Loucy (cell line): ENCODE results near the gene CDH12.

Source experiments
- H2AFZ ChIP-seq: fragments of 200-600 bp; sonication (generic); 2 replicates; pipeline ENCODE4 v1.6.0; 2016; ENCODE audit warnings: antibody characterized with exemption, mild to moderate bottlenecking, low read length, moderate library complexity
- H3F3A ChIP-seq: fragments of 200-600 bp; 2 replicates; pipeline ENCODE4 v1.6.0; 2016; ENCODE audit warnings: antibody characterized with exemption, low read depth, mild to moderate bottlenecking
- H3K27me3 ChIP-seq: fragments of 200-600 bp; sonication (generic); 2 replicates; pipeline ENCODE4 v1.6.1; 2014; ENCODE audit warnings: low read length, mild to moderate bottlenecking; ENCODE audit not compliant: insufficient read depth, poor library complexity, severe bottlenecking
- H3K36me3 ChIP-seq: fragments of 200-600 bp; sonication (generic); 2 replicates; pipeline ENCODE4 v1.6.1; 2016; ENCODE audit warnings: low read length; ENCODE audit not compliant: insufficient read depth
- H3K4me1 ChIP-seq: fragments of 200-600 bp; sonication (generic); 2 replicates; pipeline ENCODE4 v1.5.1; 2014; ENCODE audit warnings: low read length, mild to moderate bottlenecking; ENCODE audit not compliant: insufficient read depth, poor library complexity, severe bottlenecking
- H3K4me2 ChIP-seq: fragments of 200-600 bp; sonication (generic); 2 replicates; pipeline ENCODE4 v1.6.0; 2014; ENCODE audit warnings: antibody characterized with exemption, low read length, low read depth, mild to moderate bottlenecking; ENCODE audit not compliant: poor library complexity, severe bottlenecking
- H3K4me3 ChIP-seq: fragments of 200-600 bp; sonication (generic); 2 replicates; pipeline ENCODE4 v1.5.1; 2014; ENCODE audit warnings: low read length, mild to moderate bottlenecking, mixed read lengths; ENCODE audit not compliant: poor library complexity, severe bottlenecking
- H3K79me2 ChIP-seq: fragments of 200-600 bp; sonication (generic); 2 replicates; pipeline ENCODE4 v1.6.1; 2014; ENCODE audit warnings: low read length; ENCODE audit not compliant: insufficient read depth
- H3K9ac ChIP-seq: fragments of 200-600 bp; sonication (generic); 2 replicates; pipeline ENCODE4 v1.6.0; 2014; ENCODE audit warnings: mild to moderate bottlenecking, low read depth, low read length, moderate library complexity; ENCODE audit not compliant: poor library complexity, severe bottlenecking
- H3K9me2 ChIP-seq: fragments of 200-600 bp; sonication (generic); replicated peaks from 2 replicates; pipeline ENCODE4 v1.6.1; 2016; ENCODE audit warnings: low read depth, low read length, mixed read lengths
- H3K9me3 ChIP-seq: fragments of 200-600 bp; sonication (generic); 2 replicates; pipeline ENCODE4 v1.6.1; 2014; ENCODE audit warnings: mild to moderate bottlenecking, antibody characterized with exemption, low read length, low read depth; ENCODE audit not compliant: insufficient read depth
- H4K20me1 ChIP-seq: fragments of 200-600 bp; sonication (generic); 2 replicates; pipeline ENCODE4 v1.6.0; 2014; ENCODE audit warnings: antibody characterized with exemption, low read length, mild to moderate bottlenecking; ENCODE audit not compliant: insufficient read depth, poor library complexity, severe bottlenecking
- CTCF ChIP-seq: fragments of 200-600 bp; sonication (generic); conservative IDR thresholded peaks from 2 replicates; pipeline ENCODE4 v1.5.1; 2014; ENCODE audit warnings: mild to moderate bottlenecking, antibody characterized with exemption, low read length
- EZH2phosphoT487 ChIP-seq: fragments of 200-600 bp; IDR thresholded peaks from 2 replicates; pipeline ENCODE4 v1.6.1; 2018; ENCODE audit warnings: antibody characterized with exemption, mild to moderate bottlenecking, moderate library complexity, borderline replicate concordance

CDH12 gene

DNA sequence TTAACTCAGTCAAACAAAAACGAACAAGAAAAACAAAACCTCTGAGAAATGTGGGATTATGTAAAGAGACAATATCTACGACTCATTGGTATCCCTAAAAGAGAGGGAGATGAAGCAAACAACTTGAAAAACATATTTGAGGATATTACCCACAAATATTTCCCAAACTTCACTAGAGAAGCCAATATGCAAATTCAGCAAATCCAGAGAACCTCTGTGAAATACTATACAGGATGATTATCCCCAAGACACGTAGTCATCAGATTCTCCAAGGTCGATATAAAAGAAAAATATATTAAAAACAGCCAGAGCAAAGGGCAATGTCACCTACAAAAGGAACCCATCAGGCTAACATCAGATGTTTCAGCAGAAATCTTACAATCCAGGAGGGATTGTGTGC, 226.1 kb downstream of the CDH12 start:
- Histone ChIP-seq H4K20me1 (no peaks in the 10 kb centered on the region), H3K9me3 (no peaks in the 10 kb centered on the region)

GRCh38 chr5:22625451-22625850, 227.7 kb downstream of the CDH12 start:
- TF ChIP-seq CTCF (no peak), EZH2phosphoT487 (no peak)
- H4K20me1 ChIP-seq, result no peaks in the 10 kb centered on the region

More for the DNA sequence above, 226.1 kb downstream of the CDH12 start:
- no peak overlapping the region for H3K4me3 ChIP-seq
- no peaks in the 10 kb centered on the region for H3K36me3 ChIP-seq
- TF ChIP-seq CTCF, result no peak
- no peak overlapping the region for H3K4me2 ChIP-seq
- no peaks in the 10 kb centered on the region for H3K4me1 ChIP-seq
- H3F3A ChIP-seq, result no peaks in the 10 kb centered on the region
- H3K79me2 ChIP-seq, result no peaks in the 10 kb centered on the region
- no peak overlapping the region for H3K9ac ChIP-seq
- no peaks in the 10 kb centered on the region for H3K9me2 ChIP-seq
- no peak overlapping the region for H2AFZ ChIP-seq
- H3K27me3 ChIP-seq, result no peaks in the 10 kb centered on the region

DNA sequence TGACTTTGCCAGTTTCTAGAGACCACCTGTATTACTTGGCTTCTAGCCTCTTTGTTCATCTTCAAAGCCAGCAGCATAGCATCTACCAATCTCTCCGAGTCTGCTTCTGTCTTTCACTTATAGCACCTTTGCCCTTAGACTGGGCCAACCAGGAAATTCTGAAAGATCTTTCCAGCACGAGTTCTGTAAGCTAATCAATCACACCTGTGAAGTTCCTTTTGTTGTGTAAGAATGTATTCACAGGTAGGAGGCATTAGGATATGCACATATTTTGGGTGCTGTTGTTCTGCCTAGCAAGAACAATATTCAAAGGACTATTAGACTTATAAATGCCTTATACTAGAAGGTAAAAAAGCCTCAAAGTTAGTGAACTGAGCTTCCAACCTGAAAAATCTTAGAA, 232.1 kb downstream of the CDH12 start:
- Histone ChIP-seq H3K9ac (no peak overlapping the region), H3K36me3 (no peaks in the 10 kb centered on the region), H3K4me3 (no peak overlapping the region), H3K4me1 (no peaks in the 10 kb centered on the region), H3K4me2 (no peak overlapping the region), H3F3A (no peaks in the 10 kb centered on the region), H3K9me3 (no peaks in the 10 kb centered on the region), H3K27me3 (no peaks in the 10 kb centered on the region), H2AFZ (no peak overlapping the region), H4K20me1 (no peaks in the 10 kb centered on the region), H3K79me2 (no peaks in the 10 kb centered on the region), H3K9me2 (no peaks in the 10 kb centered on the region)
- TF ChIP-seq EZH2phosphoT487 (no peak), CTCF (no peak)

More at GRCh38 chr5:22625451-22625850, 227.7 kb downstream of the CDH12 start:
- H3K9me3 ChIP-seq, result no peaks in the 10 kb centered on the region
- H3K4me1 ChIP-seq, result no peaks in the 10 kb centered on the region
- H3K9ac ChIP-seq, result no peak overlapping the region
- no peaks in the 10 kb centered on the region for H3K36me3 ChIP-seq
- no peak overlapping the region for H3K4me3 ChIP-seq
- no peaks in the 10 kb centered on the region for H3F3A ChIP-seq
- no peaks in the 10 kb centered on the region for H3K79me2 ChIP-seq
- no peaks in the 10 kb centered on the region for H3K9me2 ChIP-seq
- H3K4me2 ChIP-seq, result no peak overlapping the region
- H3K27me3 ChIP-seq, result no peaks in the 10 kb centered on the region
- no peak overlapping the region for H2AFZ ChIP-seq
